NCI-H510A treated with DMSO at 0.1 percent for 48 hours (cell line): ENCODE results near the gene RNF31.

Source experiments
- DNase-seq: peaks from one replicate; lab custom pipeline; 2025; lab: John Stamatoyannopoulos, UW

RNF31 gene

DNA sequence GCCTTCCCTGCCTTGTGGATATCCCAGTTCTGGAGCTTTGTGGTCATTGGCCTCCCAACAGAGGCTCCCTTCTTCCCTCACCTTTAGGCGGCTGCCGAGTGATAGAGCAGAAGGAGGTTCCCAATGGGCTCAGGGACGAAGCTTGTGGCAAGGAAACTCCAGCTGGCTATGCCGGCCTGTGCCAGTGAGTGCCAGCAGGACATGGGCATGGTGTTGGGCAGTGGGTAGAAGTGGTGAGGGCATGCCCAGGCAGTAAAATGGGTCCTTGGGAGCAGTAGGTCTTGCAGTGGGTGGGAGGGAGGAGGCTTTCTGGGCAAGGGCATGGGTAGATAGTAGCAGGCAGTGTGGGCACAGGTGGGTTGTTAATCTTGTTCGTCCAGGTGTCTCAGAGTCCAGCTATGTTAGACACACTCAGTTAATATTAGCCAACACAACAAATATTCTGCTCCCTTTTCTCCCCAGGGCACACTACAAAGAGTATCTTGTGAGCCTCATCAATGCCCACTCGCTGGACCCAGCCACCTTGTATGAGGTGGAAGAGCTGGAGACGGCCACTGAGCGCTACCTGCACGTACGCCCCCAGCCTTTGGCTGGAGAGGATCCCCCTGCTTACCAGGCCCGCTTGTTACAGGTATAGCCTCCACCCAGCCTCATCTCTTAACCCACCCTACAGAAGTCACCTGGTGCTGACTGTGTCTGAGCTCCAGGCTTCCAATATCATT is 12.6 kb downstream of the RNF31 start:
- DNase-seq, result no peak

DNA sequence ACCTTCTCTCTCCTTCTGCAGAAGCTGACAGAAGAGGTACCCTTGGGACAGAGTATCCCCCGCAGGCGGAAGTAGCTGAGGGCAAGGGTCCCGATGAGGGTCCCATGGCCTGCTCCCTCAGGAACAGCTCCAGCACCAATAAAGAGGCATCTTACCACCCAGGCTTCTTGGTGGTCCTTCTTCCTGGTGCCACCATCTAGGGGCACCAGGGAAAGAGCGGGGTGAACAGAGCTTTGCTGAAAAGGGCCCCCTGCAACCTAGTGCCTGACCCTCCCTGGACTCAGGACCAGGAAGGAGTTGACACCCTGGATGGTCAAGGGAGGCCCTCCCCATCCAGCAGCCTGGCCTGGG is 13.2 kb downstream of the RNF31 start:
- no peak for DNase-seq

DNA sequence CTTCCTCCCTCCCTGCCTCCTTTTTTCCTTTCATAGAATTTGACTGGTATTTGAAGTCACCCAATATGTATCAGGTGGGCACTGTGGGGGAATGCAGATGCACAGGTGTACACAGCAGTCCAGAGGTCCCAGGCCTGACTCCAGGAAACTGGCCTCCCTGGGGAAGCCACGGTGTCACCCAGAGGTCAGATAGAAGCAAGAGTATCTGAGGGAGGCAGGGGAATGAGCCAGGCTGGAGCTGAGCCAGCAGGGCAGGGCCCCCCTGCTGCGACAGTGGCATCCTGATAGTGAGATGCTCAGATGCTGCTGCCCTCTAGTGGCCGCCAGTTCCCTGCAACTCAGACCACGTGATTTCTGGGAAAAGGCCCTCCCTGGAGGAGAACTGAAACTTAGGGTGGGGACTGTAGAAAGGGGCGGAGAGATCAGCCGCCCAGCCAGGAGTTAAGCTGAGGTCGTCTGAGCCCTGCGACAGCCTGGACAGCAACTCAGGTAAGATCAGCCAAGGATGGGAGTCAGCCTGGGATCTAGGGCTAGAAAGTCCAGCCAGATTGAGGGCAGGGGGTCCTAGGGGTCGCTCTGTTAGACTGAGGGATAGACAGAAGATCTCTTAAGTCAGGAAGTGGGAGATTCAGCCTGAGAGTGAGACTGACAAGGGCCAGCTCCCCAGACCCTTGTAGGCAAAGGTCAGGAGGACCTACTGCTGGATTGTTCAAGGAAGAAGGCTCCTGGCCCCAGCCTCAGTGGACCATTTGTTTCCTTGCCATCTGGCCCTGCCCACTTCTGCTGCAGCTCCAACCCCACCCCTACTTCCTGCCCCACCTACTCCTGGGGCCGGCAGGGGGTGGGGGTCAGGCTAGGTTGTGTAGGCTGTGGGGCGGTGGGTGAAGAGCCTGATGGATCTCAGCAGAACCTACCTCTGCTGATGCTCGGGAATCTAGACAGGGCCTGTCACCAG is 13.8 kb downstream of the RNF31 start, which contains the start of gene IRF9:
IRF9 (plus strand) TSS at position 416 of the 955 bp plus-strand sequence. CDS start 880 bp downstream, outside the sequence.
- peak; percentile 98 for DNase-seq

DNA sequence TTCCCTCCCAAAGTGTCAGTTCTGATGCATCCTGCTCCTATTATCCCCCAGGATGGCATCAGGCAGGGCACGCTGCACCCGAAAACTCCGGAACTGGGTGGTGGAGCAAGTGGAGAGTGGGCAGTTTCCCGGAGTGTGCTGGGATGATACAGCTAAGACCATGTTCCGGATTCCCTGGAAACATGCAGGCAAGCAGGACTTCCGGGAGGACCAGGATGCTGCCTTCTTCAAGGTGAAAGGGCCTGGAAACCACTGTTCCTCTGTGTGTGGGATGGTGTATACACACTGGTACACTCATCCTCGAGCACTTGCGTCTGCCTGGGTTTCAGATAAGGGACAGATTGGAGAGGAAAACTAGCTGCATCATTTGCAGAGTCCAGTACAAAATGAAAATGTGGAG is 14.8 kb downstream of the RNF31 start:
- DNase-seq, result no peak

DNA sequence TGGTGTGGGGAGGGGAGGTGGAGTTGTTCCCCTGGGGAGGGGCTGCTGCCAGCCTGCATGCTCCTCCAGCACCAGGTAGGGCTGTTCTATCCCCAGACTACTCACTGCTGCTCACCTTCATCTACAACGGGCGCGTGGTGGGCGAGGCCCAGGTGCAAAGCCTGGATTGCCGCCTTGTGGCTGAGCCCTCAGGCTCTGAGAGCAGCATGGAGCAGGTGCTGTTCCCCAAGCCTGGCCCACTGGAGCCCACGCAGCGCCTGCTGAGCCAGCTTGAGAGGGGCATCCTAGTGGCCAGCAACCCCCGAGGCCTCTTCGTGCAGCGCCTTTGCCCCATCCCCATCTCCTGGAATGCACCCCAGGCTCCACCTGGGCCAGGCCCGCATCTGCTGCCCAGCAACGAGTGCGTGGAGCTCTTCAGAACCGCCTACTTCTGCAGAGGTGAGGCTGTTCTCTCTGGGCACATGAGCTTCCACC is 17.3 kb downstream of the RNF31 start:
- no peak for DNase-seq

DNA sequence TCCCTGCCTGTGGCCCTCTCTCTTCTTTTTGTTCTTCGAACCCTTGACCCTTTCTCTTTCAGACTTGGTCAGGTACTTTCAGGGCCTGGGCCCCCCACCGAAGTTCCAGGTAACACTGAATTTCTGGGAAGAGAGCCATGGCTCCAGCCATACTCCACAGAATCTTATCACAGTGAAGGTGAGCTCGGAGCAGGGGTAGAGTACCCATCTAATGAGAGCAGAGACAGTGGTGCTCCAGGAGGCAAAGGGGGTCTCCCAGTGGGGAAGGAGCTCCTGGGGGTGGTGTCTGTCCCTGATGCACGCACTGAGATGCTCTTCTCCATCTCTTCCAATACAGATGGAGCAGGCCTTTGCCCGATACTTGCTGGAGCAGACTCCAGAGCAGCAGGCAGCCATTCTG is 18.5 kb downstream of the RNF31 start:
- no peak for DNase-seq

DNA sequence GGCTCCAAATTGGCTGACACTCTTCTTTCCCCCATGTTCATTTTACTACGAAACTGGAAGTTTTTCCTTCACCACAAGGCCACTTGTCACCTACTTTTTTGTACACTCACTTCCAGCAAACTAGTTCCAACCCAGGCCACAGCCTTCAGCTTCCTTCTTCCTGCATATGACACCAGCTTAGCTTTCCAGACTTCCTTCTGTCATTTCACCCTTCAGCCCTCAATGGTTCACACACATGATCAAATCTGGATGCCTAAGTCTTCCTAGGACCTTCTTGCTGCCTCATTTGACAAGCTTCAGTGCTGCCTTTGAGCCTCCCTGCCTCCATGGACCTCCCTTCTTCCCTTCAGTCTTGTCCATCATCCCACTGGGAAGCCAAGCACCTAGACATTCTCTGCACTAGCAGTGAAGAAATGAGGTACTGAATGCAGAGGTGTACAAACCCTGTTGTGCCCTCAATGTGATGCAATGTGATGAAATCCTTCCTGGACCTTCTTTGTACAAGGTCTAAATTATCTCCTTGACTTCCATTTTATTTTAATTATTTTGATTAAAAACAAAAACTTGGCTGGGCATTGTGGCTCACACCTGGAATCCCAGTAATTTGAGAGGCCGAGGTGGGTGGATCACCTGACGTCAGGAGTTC is 20.3 kb downstream of the RNF31 start:
- no peak for DNase-seq

DNA sequence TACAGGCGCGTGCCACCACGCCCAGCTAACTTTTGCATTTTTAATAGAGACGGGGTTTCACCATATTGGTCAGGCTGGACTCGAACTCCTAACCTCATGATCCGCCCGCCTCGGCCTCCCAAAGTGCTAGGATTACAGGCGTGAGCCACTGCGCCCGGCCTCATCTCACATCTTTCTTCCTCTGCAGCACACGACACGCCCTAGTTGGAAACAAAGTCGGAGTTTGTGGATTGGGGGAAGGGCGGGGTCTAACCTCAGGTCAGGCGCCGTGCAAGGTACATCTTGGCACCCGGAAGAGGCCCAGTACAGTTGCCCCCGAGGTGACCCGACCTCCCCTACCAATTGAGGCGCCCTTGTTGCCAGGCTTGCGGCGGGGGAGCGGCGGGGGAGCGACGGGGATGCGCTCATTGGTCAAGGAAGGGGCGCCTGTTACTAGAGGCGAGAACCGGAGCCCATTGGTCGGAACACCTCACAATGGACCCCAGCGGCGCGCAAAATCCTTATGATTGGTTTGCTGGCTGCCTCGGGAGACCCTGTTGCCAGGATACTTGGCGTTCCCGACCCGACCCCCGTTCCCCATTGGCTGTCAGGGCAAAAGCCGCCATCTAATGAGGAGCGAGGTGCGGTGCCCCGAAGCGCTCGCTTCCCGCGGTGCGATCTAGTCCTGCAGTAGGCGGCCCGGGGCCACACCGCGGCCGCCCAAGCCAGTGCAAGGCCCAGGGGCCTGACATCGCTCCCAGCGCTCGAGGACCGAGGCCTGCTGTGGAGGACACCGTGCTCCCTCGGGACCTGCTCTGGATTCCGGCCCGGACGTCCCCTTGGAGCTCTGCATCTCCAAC is 24.3 kb downstream of the RNF31 start, which contains the start of gene REC8:
REC8 (plus strand) TSS at position 659 of the 839 bp plus-strand sequence. CDS start 473 bp downstream, outside the sequence.
- DNase-seq, result peak; percentile 87

DNA sequence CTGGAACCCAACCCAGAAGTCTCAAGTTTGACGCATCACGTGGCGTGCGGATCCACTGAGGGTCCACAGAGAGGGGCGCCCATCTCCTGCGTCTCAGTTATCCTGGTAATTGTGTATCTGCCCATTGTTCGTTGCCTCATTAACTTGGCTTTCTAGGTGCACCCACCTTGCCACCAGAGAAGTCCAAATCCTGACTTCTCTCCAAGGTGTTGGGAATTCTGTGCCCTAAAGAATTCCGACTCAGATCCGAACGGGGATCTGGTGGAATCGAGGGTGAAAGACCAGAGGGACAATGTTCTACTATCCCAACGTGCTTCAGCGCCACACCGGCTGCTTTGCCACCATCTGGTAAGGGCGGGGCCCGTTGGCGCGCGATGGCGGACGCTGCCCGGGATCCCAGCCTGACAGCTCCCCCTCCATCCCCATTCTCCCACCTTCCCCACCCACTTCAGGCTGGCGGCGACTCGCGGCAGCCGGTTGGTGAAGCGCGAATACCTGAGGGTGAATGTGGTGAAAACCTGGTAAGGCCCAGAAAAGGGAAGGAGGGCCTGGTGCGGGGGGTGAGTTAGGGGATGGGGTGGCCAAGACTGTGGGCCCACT is 25.1 kb downstream of the RNF31 start:
- DNase-seq, result no peak

DNA sequence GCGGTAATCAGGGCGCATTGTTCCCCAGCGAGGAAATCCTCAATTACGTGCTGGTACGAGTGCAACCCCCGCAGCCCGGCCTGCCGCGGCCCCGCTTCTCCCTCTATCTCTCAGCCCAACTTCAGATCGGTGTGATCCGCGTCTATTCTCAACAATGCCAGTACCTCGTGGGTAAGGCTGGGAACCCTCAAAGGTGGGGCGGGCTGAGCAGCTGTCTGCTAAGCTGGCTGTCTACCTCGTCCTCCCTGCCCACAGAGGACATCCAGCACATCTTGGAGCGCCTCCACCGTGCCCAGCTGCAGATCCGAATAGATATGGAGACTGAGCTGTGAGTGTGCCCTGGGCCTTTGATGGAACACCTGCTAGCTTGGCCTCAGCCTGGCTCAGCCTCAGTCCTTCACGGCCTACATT is 25.6 kb downstream of the RNF31 start:
- DNase-seq, result no peak

DNA sequence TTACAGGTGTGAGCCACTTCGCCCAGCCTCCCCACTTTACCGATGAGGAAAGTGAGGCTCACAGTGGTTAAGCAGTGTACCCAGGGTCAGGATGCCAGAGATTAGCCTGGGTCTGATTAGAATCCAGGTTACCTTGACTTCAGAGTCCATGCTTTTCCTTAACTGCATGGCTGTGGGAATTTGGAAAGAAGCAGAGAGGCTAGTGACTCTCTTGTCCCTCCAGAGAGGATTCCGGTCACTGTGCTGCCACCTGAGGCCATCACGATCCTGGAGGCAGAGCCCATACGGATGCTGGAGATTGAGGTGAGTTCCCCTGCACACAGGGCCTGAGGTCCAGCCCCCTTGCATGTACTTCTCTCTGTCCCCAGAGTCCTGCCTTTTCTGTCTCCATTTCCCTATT is 29.3 kb downstream of the RNF31 start:
- DNase-seq, result no peak

DNA sequence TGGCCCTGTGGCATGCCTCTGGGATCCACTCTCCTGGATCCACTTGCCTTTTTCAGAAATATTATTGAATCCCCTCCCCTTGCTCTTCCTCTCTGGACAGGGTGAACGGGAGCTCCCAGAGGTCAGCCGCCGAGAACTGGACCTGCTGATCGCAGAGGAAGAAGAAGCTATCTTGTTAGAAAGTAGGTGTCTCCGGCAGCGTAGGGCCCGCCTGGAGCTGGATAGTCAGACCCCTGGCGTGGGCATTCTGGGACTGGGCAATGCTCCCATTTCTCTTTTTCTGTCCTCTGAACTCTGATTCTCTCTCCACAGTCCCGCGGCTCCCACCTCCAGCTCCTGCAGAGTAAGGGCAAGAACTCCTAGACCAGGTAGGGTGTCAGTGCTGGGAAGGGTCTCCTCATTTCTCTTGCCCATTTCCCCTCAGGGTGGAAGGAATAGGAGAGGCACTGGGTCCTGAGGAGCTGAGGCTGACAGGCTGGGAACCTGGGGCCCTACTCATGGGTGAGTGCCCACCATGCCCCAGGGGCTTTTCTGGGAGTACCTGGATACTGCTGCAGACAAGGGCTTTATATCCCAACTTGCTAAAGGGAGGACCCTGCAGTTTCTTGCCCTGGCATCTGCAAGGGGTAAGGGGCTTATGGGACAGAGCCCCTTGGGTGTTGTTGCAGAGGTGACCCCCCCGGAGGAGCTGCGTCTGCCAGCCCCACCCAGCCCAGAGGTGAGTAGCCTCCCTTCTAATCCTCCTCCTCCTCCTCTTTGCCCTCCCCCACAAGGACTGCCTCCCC is 29.9 kb downstream of the RNF31 start:
- DNase-seq, result no peak

DNA sequence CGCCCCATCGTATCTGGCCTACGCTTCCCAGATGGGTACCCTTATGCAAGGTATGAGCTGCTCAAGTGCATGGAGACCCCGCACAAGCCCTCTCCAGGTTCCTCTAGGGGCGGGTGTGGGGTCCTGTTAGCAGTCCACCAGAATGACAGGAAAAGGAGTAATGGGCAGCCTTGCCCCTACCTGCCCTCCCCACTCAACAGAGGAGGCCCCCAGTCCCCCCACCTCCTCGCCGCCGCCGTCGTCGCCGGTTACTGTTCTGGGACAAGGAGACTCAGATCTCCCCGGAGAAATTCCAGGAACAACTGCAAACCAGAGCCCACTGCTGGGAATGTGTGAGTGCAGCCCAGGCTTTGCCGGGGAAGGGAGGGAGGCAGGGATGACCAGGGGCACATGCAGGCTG is 30.6 kb downstream of the RNF31 start:
- no peak for DNase-seq

DNA sequence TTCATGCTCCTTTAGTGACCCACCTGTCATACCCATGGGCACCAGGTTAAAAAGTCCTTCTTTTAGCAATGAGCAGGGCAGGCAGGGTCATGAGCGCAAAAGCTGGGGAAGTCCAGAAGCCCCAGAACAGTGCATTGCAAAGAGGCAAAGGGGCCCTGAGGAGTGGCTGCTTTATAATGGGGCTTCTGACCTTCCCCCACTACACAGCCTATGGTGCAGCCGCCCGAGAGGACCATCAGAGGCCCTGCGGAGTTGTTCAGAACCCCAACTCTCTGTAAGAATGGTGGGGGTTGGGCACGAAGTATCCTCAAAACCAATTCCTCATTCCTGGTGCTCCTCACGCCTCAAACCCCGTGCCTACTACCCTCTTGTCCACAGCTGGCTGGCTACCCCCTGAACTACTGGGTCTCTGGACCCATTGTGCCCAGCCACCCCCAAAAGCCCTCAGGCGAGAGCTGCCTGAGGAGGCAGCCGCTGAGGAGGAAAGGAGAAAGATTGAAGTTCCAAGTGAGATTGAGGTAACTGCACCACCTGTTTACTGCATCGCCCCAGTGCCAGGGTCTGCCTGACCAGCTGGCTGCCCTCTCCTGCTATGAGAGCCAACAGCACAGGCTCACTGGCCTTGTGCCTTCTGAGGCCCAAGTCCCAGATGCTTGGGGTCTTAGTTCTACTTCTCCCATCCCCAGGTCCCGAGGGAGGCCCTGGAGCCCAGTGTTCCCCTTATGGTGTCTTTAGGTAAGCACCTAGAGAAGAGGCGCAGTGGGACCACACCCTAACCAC is 31.3 kb downstream of the RNF31 start:
- DNase-seq, result no peak

DNA sequence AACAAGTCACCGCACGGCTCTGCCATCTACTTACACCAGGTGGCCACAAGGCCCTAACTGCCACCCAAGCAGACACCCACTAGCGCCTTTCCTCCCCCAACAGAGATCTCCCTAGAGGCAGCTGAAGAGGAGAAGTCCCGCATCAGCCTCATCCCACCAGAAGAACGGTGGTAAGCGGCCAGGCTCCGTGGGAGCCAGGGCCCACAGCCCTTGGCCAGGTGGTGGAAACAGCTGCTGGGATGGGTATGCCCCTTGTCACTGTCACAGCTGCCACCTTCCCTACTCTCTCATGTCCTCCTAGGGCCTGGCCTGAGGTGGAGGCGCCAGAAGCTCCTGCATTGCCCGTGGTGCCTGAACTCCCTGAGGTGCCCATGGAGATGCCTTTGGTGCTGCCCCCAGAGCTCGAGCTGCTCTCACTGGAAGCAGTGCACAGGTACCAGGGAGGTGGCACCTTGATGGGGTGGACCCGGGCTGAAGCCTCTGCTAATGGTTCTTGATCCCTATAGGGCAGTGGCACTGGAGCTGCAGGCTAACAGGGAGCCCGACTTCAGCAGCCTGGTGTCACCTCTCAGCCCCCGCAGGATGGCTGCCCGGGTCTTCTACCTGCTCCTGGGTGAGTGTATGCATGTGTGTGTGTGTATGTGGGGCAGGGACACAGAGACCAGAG is 32.1 kb downstream of the RNF31 start:
- DNase-seq, result no peak

DNA sequence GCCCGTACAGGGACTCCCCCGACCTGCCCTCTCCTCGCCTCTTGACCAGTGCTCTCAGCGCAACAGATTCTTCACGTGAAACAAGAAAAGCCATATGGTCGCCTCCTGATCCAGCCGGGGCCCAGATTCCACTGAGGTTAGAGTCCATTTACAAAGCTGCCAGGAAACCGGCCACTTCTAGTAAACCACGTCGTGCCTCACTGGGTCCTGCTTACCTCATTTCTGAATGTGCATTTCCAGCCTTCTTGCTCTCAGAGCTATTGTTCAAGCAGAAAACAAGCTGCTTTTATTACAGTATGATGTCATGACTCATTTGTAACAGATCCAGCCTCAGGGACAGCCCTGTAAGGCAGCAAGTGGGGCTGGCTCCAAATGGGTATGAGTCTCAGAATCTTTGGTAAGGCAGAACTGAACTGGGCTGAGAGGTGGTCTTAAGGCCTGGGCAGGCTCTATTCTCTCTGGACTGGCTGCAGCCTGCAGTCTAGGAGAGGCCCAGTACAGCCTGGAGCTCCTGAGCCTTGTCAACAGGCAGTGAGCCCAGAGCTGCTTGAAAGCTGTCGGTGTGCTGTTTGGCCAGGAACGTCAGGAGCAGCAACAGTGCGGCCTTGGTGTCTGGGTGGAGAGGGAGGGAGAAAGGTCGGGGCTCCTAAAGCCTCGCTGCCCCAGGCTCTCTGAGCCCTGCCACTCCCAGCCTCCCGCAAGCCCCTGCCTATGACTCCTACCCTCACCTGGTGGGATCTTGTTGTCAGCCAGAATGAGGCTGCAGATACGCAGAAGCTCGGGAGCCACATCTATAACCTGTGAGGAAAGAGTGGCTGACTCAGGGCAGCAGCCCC is 32.9 kb downstream of the RNF31 start:
- no peak for DNase-seq

DNA sequence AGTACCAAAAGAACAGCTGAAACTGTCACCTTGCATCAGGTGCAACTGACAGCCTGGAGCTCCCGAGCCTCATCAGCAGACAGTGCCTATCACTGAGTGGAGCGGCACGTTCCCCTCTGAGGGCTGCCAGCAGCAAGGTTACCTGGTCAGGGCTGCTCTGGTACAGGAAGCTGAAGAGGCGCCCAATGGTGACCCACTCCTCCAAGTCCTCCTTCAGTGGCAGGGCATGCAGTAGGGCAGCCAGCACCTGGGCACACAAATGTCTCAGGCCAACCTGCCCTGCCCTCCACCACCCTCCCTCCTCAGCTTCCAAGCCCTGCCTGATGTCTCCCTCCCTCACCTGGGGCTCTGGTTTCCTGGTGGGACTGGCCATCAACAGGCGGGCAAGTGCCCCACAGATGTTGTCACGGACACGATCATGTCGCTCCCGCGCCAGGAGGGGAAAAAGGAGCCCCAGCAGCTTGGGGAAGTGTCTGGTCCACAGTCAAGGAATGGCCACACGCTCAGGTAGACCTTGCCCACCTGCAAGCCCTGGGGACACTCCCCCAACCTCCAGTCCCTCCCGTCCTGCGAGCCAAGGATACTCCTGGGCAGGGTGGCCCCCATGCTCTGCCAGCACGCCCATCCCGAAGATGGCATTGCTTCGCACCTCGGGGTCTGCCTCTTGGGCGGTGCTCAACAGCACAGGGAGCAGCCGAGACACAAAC is 34.2 kb downstream of the RNF31 start:
- DNase-seq, result no peak
